Activated T-cell treated with anti-CD3 and anti-CD28 coated beads, Interleukin-2, amount 50 U/mL, for 48 hours (primary cell): ENCODE measurements around the gene NPL.

Experiments
- DNase-seq, 2 experiments: peaks; one replicate each; pipeline ENCODE4 v3.0.0-alpha.2; 2020

NPL gene

DNA sequence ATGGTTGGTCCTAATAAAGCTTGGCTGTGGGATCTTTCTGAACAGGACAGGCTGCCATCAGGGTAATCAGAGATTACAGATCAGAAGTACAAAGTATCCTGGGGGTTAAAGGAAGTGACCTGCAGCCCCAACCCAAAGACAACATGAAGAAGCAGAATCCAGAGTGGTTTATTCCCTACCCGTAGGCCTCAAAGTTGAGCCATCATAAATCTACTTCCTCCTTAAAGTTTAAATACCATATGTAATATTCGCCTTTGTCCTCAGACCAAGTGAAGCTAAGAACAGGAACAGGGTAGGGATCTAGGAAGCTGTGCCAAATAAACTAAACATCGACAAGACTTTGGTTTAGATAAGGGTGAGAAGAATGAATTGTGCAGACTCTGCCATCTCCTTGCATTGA, 33.6 kb downstream of the NPL start:
- no peak for DNase-seq

GRCh38 chr1:182826892-182827291, 37.3 kb downstream of the NPL start:
- DNase-seq, result no peak

DNA sequence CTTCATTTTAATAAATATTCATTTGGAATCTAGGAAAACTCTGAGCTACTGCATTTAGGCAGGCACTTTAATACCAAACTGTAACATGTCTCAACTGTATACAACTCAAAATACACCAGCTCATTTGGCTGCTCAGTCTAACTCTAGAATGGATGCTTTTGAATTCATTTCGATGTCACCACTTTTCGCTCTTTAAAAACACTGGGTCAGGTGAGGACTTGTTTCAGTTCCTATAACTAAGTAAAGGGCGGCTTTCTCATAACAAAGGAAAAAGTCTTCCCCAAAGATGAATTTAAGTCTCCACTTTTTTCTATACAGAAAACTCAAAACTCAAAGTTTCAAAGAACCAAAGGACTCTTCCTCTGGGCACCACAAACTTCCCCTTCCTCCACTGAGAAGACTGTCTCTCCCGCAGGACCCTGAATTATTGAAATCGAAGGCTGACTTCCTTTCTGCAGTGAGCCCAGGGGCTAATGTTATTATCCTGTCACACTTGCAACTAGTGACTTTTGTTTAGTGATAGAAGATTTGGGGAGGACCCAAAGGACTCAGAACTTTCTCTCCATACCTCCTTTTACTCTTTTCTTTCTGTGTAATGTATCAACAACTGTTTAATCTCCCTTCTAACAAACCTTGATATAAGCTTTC, 39.8 kb downstream of the NPL start:
- DNase-seq, result no peak

DNA sequence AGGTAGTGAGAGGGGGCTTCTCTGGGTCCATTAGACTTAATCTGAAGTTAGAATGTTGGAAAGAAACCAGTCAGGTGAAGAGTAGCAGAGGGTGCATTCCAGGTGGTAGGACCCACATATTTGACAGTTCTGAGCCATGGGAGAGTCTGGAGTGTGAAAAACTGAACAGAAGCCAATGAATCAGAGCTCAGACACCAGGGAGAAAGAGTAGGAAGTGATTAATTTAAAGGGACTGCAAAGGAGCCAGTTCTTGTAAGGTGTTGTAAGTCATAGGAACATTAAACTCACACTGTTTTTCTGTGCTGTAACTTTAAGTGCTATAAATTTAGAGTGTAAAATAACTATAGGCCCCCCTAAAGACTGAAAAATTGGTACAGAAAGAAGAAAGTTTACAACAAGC, 43.7 kb downstream of the NPL start:
- no peak for DNase-seq

GRCh38 chr1:182834326-182834725, 44.8 kb downstream of the NPL start:
- no peak for DNase-seq

GRCh38 chr1:182835806-182836205, 46.2 kb downstream of the NPL start:
- no peak for DNase-seq

DNA sequence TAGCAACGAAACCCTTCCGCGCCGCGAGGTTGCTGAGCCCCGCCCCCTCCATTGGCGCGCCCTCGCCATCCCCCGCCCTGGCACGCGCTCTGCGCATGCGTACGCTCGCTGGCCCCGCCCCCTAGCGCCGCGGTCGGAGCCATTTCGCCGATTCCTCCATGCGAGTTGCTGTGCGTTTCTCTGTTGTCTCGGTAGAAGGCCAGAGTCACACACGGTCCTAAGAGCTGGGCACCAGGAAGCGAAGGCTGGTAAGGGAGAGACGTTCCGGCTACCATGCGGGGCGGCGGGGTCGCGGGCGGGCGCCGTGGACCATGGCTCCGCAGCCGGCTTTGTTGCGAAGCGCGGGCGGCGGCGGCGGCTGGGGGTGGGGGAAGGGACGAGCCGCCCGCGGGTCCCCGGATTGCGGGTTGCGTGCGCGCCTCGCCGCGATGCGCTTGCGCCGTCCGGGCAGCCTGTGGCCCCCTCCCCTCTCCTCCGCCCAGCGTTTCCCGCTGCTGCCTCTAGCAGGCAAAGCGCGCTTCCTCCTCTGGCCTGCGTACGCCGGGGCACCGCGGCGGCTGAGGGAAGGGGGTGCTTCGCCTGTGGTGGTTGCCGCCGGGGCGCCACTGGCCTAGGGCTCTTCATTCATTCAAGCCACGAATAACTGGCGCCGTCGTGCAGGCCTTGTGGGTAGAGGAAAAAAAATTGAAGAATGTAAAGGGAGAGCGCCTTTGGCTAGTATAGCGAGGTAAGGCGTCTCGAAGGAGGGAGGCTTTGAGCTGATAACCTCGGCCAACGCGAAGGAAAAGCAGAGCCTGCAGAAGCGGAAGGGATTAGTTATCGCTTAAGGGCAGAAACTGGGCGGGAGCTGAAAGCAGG, 49.9 kb downstream of the NPL start, which contains the start of gene DHX9:
Gene DHX9, plus strand, starts transcription at position 139 of the 858 bp plus-strand sequence. CDS start 3,220 bp downstream, outside the sequence.
- DNase-seq, result peak; percentile 98

- no peak for DNase-seq
These were observed 51.9 kb downstream of the NPL start for GRCh38 chr1:182841368-182841988.

DNA sequence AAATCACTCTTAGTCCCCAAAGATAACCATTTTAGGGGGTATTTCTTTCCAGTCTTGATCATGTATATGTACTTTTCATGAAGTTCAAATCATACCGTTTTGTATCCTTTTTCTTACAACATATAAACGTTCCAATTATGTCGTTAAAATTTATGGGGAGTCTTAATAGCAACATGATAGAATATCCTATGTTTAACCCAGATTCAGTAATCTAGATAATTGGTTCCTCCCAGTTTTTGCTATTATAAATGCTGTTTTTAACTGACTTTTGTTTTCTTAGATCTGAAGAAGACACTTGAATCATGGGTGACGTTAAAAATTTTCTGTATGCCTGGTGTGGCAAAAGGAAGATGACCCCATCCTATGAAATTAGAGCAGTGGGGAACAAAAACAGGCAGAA, 52.7 kb downstream of the NPL start:
- no peak for DNase-seq

- DNase-seq, result no peak
These were observed 55.8 kb downstream of the NPL start for GRCh38 chr1:182845379-182845778.

DNA sequence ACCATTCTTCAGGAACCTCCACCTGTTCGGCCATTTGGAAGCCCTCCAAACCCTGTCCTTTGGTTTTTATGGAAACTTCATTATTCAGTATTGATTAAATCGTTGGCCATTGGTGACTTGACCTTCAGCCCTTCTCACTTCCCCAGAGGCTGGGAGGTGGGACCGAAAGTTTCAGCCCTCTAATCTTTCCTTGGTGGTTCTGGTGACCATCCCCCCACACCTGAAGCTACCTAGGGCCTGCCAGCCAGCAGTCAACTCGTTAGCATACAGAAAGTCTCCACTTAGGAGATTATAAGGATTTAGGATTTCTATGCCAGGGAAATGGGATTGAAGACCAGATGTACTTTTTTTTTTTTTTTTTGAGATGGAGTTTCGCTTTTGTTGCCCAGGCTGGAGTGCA, 56.3 kb downstream of the NPL start:
- no peak for DNase-seq

DNA sequence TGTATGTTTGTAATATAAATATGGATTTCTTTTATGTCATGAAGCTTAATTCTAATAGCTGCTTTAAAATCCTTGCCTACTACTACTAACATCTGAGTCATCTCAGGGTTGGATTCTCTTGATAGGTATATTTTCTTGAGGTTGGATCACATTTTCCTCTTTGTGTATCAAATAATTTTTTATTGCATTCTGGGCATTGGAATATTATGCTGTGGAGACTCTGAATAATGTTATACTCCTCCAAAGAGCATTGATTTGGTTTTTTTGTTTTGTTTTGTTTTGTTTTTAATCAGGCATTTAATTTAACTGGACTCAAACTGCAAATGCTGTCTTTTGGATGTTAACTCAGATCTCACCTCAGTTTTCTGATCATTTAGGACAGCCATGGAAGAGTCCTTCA, 57.5 kb downstream of the NPL start:
- no peak for DNase-seq

DNA sequence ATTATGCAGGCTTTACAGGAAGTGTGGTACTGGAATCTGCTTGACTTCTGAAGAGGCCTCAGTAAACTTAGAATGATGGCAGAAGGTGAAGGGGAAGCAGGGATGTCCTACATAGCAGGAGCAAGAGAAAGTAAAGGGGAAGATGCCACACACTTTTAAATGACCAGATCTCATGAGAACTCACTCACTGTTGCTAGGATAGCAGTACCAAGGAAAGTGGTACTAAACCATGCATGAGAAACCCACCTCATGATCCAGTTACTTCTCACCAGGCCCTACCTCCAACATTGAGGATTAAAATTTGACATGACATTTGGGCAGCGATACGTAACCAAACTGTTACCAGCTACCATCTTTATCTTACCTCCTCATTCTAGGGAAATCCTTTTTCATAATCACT, 59.2 kb downstream of the NPL start:
- DNase-seq, result no peak

DNA sequence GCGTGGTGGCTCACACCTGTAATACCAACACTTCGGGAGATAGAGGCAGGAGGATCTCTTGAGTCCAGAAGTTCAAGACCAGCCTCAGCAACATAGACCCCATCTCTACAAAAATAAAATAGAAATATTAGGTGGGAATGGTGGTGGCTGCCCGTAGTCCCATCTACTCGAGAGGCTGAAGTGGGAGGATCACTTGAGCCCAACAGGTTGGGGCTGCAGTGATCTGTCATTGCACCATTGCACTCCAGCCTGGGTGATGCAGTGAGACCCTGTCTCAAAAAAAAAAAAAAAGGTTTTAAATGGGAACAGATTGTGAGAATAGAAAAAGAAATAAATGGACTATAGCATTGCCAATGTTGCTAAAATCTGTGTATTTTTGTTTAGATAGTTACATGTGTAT, 60.7 kb downstream of the NPL start:
- DNase-seq, result no peak

DNA sequence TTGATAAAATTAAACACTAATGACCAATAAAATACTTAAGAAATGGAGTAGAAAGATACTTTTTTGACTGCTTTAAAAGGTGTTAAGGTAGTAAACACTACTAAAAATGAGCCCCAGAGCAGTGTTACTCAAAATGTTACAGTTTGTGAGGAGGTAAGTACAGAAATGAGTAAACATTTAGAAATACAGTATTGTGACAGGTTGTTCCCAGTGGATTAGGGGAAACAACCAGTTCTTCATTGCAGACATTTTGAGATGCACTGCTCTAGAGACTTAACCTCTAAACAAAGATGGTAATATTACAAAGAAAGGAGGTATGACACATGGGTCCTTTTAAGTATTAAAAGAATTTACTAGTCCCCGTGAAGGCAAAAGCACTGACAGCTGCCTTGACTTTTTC, 62.3 kb downstream of the NPL start:
- no peak for DNase-seq

DNA sequence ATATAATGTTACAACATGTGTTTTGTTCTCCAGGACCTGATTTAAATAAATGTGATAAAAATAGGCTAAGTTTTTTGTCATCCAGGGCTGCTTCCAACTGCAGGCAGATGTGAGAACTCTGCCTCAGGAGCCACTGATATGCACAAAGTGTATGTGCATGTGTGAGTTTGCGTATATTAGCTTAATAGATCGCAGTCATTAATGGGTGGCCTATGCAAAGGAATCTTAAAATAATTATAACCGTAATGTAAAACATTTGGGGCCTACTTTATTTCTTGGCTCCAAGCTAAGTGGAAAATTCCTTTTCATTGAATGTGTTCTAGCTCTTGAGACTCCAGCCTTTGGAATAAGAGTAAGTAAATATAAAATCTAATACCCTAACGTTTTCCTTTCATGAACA, 66.3 kb downstream of the NPL start:
- DNase-seq, result no peak

DNA sequence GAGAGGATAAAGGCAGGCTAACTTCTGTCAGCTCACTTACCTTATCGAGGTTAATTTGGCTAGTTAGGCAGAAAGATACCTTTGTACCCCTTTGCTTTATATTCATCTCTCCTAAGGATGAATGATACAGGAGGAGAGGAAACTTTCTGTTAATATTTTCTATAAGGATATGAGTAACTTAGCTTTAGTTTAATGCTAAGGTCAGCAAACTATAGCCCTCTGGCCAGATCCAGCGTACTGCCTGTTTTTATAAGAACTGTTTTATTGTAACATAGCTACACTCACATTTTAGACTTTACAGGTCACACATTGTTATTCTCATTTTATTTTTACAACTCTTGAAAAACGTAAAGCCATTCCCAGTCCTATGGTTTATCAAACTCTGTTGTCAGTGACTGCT, 67.6 kb downstream of the NPL start:
- no peak for DNase-seq

DNA sequence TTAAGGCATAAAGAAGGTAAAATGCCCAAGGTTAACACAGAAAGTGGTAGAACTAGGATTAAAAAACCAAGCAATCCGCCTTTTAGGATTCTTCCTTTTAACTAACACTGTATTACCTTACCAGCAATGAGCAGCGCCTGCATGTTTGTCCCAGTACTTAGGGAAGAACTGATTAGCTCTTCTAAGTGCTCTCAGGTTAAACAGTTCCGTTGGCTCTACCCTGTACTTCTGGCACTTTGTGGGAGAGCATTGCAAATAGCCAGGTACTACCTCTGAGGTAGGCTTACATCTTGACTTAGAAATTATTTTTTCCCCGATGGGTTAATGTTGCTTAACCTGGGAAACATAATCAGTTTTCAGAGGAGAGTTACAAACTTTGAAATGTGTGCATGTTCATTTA, 71.1 kb downstream of the NPL start:
- DNase-seq, result no peak

- no peak for DNase-seq
These were observed 72.4 kb downstream of the NPL start for GRCh38 chr1:182861994-182862393.

DNA sequence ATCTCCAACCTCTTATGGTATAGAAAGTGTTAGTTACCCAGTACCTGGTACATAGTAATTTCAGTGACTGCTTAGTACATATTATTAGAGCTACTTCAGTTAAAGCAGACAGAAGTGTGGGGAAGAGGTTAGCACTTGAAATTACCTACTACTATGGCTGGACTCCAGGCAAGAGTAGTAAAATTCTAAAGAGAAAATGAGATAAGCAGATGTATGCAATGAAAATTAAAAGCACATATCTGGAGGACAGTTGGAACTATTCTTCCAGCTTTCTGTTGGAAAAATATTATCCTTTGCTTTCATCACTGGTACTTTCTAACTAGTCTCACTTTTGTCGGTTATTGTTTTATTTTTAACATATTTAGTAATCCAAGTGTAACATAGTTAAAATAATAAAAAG, 73.3 kb downstream of the NPL start:
- no peak for DNase-seq

DNA sequence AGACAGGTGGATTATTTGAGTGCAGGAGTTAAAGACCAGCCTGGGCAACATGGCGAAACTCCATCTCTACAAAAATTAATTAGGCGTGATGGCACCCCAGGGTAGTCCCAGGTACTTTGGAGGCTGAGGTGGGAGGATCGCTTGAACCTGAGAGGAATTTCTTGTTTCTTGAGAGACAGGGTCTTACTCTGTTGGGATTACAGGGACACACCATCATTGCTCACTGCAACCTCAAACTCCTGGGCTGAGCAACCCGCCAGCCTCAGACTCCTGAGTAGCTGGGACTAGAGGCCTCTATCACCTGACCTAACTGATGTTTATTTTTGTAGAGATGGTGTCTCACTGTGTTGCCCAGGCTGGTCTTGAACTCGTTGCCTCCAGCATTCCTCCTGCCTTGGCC, 74.4 kb downstream of the NPL start:
- DNase-seq, result no peak

DNA sequence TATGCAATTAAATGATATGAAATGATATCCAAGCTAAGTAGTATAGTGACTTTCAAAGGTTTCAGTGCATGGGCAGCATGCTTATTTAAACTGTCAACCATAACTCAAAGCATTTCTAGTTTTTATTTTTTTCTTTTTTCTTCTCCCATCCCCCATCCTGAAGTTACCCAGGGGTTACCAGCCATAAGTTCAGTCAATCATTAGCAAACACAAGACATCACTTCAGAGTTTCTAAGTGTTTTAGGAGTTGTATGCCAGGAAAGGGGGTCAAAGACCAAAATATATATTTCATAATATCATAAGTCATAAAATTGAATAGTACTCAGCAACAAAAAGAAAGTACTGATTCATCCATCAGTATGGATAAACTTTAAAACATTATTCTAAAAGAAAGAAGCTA, 78.3 kb downstream of the NPL start:
- DNase-seq, result no peak

DNA sequence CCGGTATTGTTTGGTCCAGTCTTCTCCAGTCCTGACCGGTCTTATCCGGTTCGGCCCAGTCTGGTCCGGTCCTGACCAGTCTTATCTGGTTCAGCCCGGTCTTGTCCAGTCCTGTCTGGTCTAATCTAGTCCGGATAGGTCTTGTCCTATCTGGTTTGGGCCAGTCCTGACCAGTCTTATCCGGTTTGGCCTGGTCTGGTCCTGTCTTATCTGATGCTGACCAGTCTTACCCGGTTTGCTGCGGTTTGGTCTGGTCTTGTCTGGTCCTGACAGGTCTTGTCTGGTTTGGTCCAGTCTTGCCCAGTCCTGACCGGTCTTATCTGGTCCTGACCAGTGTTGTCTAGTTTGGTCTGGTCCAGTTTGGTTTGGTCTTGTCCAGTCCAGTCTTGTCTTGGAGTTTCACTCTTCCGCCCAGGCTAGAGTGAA, 79.7 kb downstream of the NPL start:
- no peak for DNase-seq

DNA sequence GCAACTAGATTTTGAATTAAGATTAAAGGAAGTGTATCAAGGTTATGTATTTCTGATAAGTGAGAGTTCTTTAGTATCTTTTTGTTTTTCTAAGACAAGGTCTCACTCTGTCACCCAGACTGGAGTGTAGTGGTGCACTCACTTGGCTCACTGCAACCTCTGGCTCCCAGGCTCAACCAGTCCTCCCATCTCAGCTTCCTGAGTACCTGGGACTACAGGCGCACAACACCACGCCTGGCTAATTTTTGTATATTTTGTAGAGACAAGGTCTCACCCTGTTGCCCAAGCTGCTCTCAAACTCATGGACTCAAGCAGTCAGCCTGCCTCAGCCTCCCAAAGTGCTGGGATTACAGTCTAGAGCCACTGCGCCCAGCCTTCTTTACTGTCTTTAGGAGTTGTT, 83.3 kb downstream of the NPL start:
- DNase-seq, result no peak
